SU-DHL-6 (cell line): ENCODE measurements around the gene HOXB6.

Experiments
- CTCF ChIP-seq: fragments of 200-600 bp; sonication (generic); IDR thresholded peaks from one replicate; pipeline ENCODE4 v1.5.1; 2017; ENCODE audit warnings: antibody characterized with exemption, mild to moderate bottlenecking, low read length, moderate library complexity; ENCODE audit not compliant: insufficient read depth, poor library complexity, severe bottlenecking
- EZH2phosphoT487 ChIP-seq: fragments of 200-600 bp; sonication (generic), shearing (Covaris generic); conservative IDR thresholded peaks from 2 replicates; pipeline ENCODE4 v1.6.1; 2018; ENCODE audit warnings: mild to moderate bottlenecking, antibody characterized with exemption, low read length, moderate library complexity, mixed read lengths

- TF ChIP-seq CTCF (no peak), EZH2phosphoT487 (no peak)
These were observed 16.3 kb downstream of the HOXB6 start for GRCh38 chr17:48588528-48588927.
